Fibroblast of mammary gland (primary cell): Measurements from ENCODE around the gene DDX39A.

Experiments
- DNase-seq: peaks from one replicate; pipeline ENCODE4 v3.0.0-alpha.2; 2010; ENCODE audit warnings: low read depth
- H3K4me3 ChIP-seq: 2 replicates; pipeline ENCODE4 v1.5.1; 2011; ENCODE audit warnings: low read depth, mild to moderate bottlenecking, low read length, moderate library complexity; ENCODE audit not compliant: control insufficient read depth
- TF ChIP-seq, protein P1 (sequence below): conservative IDR thresholded peaks from 2 replicates; pipeline ENCODE4 v1.5.1; 2011; ENCODE audit warnings: low read depth, low read length, inconsistent platforms; ENCODE audit not compliant: control insufficient read depth, insufficient read depth

Gene DDX39A

GRCh38 chr19:14371301-14371821, 47.8 kb downstream of the DDX39A start:
- DNase-seq: no peak
- TF ChIP-seq, protein P1, sequence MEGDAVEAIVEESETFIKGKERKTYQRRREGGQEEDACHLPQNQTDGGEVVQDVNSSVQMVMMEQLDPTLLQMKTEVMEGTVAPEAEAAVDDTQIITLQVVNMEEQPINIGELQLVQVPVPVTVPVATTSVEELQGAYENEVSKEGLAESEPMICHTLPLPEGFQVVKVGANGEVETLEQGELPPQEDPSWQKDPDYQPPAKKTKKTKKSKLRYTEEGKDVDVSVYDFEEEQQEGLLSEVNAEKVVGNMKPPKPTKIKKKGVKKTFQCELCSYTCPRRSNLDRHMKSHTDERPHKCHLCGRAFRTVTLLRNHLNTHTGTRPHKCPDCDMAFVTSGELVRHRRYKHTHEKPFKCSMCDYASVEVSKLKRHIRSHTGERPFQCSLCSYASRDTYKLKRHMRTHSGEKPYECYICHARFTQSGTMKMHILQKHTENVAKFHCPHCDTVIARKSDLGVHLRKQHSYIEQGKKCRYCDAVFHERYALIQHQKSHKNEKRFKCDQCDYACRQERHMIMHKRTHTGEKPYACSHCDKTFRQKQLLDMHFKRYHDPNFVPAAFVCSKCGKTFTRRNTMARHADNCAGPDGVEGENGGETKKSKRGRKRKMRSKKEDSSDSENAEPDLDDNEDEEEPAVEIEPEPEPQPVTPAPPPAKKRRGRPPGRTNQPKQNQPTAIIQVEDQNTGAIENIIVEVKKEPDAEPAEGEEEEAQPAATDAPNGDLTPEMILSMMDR: no peak
- no peak overlapping the region for H3K4me3 ChIP-seq

DNA sequence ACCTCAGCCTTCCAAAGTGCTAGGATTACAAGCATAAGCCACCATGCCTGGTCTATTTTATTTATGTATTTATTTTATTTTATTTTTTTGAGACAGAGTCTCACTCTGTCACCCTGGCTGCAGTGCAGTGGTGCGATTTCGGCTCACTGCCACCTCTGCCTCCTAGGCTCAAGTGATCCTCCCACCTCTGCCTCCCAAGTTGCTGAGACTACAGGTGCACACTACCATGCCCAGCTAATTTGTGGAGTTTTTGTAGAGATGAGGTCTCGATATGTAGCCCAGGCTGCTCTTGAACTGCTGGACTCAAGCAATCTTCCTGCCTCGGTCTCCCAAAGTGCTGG, 48.2 kb downstream of the DDX39A start:
- TF ChIP-seq, protein P1: no peak
- H3K4me3 ChIP-seq: no peak overlapping the region
- DNase-seq: no peak

GRCh38 chr19:14370169-14370939, 48.8 kb downstream of the DDX39A start:
- H3K4me3 ChIP-seq: no peak overlapping the region
- no peak for DNase-seq
- TF ChIP-seq, protein P1: no peak

DNA sequence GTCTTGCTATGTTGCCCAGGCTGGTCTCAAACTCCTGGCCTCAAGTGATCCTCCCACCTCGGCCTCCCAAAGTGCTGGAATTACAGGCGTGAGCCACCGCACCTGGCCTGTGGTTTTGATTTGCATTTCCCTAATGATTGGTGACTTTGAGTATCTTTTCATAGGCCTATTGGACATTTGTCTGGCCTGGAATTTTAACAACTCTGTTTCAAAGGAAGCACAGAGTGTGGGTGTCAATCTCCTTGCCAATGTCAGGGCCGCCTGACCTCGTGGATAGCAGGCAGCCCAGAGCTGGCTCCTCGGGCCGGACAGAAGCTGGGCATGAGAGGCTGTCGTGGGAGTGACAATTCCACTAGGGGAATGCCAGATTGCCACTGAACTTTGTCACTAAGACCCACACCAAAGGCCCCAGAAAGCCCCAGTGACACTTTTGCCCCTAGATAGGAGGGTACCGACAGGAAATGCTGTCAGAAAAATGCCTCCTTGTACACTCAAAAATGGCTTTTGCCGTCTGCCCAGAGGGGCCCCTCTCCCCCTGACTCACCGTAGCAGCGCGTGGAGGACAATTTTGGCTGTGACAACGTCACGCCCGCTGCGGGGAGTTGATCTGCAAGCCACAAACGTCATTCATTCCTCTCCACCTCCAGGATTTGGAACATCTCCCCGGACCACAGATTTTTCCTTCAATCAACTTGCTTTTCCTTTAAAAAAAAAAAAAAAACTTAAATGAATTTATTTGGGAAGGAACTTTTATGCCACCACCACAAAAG, 49.6 kb downstream of the DDX39A start:
- peak; percentile 63 for DNase-seq
- TF ChIP-seq, protein P1: no peak
- H3K4me3 ChIP-seq: no peak overlapping the region

GRCh38 chr19:14368011-14368513, 51.1 kb downstream of the DDX39A start:
- TF ChIP-seq, protein P1: no peak
- DNase-seq: no peak
- H3K4me3 ChIP-seq: no peak overlapping the region

DNA sequence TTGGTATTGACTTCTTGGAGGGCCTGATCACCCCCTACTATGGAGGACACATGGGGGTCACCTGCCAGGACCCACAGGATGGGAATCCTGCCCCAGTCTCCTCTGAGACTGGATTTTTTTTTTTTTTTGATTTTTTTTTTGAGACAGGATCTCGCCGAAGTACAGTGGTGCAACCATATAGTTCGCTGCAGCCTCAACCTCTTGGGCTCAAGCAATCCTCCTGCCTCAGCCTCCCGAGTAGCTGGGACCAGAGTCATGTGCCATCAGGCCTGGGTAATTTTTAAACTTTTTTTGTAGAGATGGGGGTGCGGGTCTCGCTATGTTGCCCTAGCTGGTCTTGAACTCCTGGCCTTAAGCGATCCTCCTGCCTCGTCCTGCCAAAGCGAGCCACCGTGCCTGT, 52.1 kb downstream of the DDX39A start:
- no peak overlapping the region for H3K4me3 ChIP-seq
- DNase-seq: no peak
- TF ChIP-seq, protein P1: no peak
